GM21786 (cell line): Measurements from ENCODE around the gene CFAP20DC.
A peak's percentile ranks its signal among the peaks of the same experiment; 100 is the strongest.
"Not testable (repeated sequence)": the region's sequence is repeated elsewhere in the genome, so short reads cannot be mapped to it uniquely, and the experiment has no call there.

Experiments
- ATAC-seq: cut with Tn5 transposase; IDR thresholded peaks from one replicate; pipeline ENCODE4 v1.9.1; 2021; ENCODE audit not compliant: unreplicated experiment

The CFAP20DC gene

DNA sequence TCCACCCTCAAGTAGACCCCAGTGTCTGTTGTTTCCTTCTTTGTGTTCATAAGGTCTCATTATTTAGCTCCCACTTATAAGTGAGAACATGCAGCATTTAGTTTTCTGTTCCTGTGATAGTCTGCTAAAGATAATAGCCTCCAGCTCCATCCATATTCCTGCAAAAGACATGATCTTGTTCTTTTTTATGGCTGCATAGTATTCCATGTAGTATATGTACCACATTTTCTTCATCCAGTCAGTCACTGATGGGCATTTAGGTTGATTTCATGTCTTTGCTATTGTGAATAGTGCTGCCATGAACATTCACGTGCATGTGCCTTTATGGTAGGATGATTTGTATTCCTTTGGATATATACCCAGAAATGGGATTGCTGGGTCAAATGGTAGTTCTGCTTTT, 82.0 kb downstream of the CFAP20DC start:
- ATAC-seq = not testable (repeated sequence)

DNA sequence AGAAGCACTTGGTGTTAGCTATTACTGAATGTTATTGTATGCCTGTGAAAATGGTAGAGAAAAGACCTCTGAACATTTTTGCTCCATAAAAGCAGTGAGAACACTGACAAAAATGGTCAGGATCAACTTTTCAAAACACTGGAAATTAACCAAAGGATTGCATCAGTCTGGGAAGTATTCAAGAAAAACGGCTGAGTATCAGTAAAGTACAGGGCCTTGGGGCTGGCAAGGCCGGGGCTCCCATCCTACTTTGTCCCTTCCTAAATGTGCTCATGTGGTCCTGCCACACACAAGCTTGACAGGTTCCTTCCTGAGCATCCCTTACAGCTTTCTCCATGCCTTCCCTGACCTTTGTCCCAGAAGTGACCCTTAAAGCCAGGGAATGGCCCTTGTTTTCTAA, 84.0 kb downstream of the CFAP20DC start:
- ATAC-seq = no peak

DNA sequence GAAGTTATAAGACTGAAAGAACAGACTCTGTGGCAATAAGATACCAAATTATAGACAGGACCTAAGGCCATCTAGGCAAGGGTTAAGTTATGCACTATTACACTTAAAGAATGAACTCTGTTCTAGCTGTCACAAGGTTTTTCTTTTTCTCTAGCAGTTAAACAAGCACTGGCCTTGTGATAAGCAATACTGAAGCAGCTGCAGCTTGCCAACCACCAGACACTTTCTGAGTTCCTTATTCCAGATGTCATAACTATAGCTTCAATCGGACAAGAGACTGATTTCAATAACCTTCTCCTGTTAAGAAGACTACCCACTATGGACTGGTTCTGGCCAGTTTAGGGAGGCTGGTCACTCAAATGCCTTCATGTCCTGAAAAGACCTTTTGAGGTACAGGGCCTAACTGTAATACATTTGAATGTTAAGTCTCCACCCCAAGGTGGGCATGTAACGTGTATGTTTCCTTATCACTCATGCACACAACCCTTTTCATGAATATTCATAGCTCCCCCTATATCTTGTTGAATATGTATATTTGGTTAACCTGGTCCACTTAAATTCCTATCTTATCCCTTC, 85.8 kb downstream of the CFAP20DC start:
- no peak for ATAC-seq

GRCh38 chr3:58962816-58963215, 87.0 kb downstream of the CFAP20DC start:
- ATAC-seq = no peak

- ATAC-seq = no peak
Observed at GRCh38 chr3:58962040-58962651, 87.7 kb downstream of the CFAP20DC start.

- no peak for ATAC-seq
Observed at GRCh38 chr3:58955308-58955707, 94.5 kb downstream of the CFAP20DC start.

DNA sequence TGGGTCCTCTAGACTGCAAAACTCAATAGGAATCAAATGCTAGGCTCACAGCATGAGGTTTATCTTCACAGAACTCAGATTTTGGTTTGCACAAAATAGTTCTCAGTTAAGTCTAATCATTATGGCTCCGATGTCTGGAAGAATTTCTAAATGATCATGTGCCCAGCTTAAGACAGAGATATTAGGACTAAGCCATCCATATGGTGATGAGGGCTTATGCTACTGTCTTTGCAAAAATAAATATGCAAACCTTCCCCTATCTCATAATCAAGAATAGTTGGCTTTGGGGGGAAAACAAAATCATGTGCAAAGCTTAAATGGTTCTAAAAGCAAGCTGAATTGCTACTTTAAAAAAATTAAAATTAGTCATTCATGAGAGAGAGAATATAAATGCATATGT, 96.5 kb downstream of the CFAP20DC start:
- no peak for ATAC-seq

DNA sequence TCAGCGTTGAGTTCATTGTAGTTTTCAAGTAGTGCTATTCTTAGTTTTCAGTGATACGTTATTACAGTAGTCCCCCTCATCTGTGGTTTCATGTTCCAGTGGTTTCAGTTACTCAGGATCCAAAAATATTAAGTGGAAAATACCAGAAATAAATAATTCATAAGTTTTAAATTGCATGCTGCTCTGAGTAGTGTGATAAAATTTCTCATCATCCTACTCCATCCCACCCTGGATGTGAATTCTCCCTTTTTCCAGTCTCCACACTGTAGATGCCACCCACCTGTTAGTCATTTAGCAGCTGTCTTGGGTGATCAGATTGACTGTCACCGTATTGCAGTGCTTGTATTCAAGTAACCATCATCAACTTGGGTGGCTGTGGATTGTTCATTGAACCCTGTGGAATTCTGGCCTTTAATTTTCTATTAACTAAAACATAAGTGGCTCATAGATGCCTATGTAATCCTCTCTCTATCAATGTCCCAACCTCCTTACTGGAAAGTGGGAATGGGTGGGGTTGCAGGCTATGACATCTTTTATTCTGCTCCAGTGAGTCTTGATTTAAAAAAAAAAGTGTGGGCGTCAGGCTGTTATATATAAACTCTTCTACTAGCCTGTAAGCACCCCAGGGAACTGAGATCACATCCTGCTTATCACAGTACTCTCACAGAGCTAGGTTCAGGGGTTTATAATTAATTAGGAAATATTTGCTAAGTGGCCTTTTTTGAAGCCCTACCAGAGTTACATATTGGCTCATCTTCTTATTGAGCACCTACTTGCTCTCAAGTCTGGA, 97.5 kb downstream of the CFAP20DC start:
- ATAC-seq = no peak

DNA sequence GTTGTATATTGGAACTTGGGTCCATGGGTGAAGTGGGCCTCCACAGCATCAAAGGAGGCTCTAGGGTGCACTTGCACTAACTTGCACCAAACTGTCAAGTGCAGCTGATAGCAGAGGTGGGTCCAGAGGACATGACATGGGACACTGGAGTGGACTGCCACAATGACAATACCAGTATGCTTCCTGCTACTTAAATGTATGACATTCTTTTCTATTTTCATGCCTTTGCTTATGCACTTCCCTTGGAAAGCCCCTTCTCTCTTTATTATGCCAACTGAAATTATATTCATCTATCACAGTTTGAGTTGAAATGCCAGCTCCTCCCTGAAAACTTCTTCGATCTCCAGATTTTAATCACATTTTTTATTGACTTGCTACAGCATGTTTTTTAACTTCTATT, 101.8 kb downstream of the CFAP20DC start:
- ATAC-seq = no peak

DNA sequence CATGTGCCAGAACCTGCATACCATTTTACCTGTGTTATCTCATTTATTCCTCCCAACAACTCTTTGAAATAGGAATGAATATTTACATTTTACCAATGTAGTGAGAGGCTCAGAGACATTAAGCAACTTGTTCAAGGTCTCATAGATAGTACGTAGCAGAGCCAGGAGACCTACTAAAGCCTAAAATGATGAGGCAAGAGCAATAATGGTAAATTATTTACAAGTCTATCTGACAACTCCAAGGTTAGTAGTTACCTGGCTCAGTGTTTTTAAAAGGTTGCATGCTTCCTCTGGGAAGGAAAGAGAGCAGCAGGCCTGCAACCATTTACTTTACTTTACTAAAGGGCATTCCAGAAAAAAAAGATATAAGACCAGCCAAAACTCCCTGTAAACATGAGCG, 103.0 kb downstream of the CFAP20DC start:
- no peak for ATAC-seq

DNA sequence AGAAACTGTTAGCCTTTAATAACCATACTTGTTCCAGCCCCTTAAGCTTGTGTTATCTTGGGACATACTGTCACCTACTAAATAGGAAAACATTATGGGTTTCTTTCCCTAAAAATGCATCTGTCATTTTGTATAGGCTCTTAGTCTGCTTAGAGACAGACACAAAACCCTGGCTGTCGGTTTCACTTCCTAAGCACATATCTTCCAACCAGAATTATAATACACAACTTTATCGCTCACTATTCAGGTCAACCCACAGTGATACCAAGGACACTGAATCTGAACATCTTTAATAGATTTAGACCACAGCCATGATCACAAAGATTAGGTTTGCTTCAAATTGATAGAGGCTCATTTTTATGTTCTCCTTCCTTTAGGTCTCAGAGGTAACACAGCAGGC, 111.8 kb downstream of the CFAP20DC start:
- no peak for ATAC-seq

DNA sequence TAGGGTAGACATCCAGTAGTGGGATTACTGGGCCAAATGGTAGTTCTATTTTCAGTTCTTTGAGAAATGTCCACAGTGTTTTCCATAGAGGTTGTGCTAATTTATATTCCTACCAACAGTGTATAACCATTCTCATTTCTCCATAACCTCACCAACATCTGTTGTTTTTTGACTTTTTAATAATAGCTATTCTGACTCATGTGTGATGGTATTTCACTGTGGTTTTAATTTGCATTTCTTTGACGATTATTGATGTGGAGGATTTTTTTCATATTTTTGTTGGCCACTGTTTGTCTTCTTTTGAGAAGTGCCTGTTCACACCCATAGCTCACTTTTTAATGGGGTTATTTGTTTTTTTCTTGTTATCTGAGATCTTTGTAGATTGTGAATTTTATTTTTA, 125.2 kb downstream of the CFAP20DC start:
- no peak for ATAC-seq

DNA sequence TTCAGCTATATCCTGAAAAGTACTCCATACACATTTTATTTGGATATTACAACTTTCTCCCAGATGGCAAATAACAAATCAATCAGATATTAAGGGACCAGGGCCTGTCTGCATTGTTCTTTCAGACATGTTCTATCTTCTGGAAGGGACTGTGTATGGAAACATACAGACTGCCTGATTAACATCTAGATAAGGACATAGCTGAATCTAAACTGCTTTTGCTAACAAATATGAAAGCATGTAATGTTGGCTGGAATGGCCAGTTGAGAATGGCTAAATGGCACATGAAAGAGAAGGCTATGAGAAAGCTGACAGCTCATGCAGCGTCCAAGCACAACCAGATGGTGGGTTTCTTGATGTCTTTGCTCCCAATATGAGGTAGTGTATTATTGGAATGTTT, 149.4 kb downstream of the CFAP20DC start:
- no peak for ATAC-seq

- peak; percentile 11 for ATAC-seq
Observed at GRCh38 chr3:58899953-58900298, 149.9 kb downstream of the CFAP20DC start.

DNA sequence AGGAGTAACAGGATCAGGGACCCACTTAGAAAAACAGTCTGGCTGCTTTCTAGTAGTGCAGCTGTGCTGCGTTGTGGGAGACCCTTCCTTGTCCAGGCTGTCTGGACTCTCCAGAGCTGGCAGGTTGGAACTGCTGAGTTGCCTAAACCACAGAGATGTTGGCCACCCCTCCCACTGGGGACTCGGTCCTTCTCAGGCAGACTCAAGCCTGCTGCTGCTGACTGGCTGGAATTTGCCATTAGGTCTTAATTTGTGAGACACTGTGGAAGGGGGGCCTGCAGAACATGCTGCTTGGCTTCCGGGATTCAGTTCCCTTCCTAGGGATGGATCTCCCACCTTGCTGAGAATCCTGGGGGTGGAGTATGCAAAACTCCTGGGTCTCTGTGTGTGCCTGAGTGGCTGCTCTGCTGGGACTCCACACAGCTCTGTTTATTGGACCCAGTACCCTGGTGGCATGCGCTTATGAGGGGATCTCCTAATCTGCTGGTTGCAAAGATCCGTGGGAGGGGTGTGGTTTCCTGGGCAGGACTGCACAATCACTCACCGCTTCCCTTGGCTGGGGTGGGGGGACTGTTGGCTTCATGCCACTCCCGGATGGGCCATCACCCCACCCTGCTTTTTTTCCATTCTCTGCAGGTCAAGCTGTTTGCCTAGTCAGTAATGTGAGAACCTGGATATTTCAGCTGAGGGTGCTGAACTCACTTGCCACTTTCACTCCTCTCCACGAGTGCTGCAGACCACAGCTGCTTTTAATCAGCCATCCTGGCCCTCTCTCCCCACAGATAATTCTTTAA, 150.5 kb downstream of the CFAP20DC start:
- peak; percentile 74 for ATAC-seq

DNA sequence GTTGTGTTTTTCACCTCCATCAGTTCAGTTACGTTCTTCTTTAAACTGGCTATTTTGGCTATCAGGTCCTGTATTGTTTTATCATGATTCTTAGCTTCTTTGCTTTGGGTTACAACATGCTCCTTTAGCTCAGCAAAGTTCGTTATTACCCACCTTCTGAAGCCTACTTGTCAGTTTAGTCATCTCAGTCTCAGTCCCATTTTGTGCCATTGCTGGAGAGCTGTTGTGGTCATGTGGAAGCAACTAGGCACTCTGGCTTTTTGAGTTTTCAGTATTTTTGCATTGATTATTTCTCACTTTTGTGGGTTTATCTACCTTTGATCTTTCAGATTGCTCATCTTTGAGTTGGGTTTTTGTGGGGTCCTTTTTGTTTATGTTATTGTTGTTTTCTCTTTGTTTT, 151.3 kb downstream of the CFAP20DC start:
- no peak for ATAC-seq

DNA sequence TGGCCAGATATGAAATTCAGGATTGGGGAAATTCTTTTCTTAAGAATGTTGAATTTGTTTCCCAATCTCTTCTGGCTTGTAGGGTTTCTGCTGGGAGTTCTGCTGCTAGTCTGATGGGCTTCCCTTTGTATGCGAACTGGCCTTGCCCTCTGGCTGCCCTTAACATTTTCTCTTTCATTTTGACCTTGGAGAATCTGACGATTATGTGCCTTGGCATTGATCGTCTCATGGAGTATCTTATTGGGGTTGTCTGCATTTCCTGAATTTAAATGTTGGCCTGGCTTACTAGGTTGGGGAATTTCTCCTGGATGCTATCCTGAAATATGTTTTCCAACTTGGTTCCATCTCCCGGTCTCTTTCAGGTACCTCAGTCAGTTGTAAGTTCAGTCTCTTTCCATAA, 152.2 kb downstream of the CFAP20DC start:
- ATAC-seq = no peak

- ATAC-seq = not testable (repeated sequence)
Observed at GRCh38 chr3:58895678-58896077, 154.1 kb downstream of the CFAP20DC start.

DNA sequence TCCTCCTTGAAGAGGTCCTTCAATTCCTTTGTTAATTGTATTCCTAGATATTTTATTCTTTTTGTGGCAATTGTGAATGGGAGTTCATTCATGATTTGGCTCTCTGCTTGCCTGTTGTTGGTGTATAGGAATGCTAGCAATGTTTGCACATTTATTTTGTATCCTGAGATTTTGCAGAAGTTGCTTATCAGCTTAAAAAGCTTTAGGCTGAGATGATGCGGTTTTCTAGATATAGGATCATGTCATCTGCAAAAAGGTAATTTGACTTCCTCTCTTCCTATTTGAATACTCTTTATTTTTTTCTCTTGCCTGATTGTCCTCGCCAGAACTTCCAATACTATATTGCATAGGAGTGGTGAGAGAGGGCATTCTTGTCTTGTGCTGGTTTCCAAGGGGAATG, 157.3 kb downstream of the CFAP20DC start:
- not testable (repeated sequence) for ATAC-seq

- ATAC-seq = no peak
Observed at GRCh38 chr3:58888087-58888486, 161.7 kb downstream of the CFAP20DC start.

GRCh38 chr3:58884453-58884852, 165.4 kb downstream of the CFAP20DC start:
- no peak for ATAC-seq

- ATAC-seq = no peak
Observed at GRCh38 chr3:58880182-58880581, 169.6 kb downstream of the CFAP20DC start.
